Fibroblast of lung (primary cell): ENCODE results near the gene SHROOM4. TPM values are rescaled to one million over a fixed set of nuclear protein-coding genes. Genes with fewer than 3 reads are reported as not detected.

ENCODE experiments used
- DNase-seq, 2 donors: peaks; one replicate each; pipeline versions ENCODE4 v3.0.0 to v3.0.0-alpha.2; 2010; ENCODE audit warnings: low read depth in 2 of 2
- H2AFZ ChIP-seq: 2 replicates; pipeline ENCODE4 v1.5.1; 2012; ENCODE audit warnings: low read length, control low read depth, inconsistent platforms
- H3K27ac ChIP-seq: 2 replicates; pipeline ENCODE4 v1.5.1; 2011; ENCODE audit warnings: low read length, control low read depth; ENCODE audit not compliant: insufficient read depth
- H3K27me3 ChIP-seq: 2 replicates; pipeline ENCODE4 v1.5.1; 2011; ENCODE audit warnings: mild to moderate bottlenecking, low read length; ENCODE audit not compliant: control insufficient read depth, insufficient read depth
- H3K36me3 ChIP-seq: 2 replicates; pipeline ENCODE4 v1.5.1; 2011; ENCODE audit warnings: low read length; ENCODE audit not compliant: control insufficient read depth, insufficient read depth
- H3K4me1 ChIP-seq: 2 replicates; pipeline ENCODE4 v1.5.1; 2011; ENCODE audit warnings: low read length; ENCODE audit not compliant: control insufficient read depth, insufficient read depth; ENCODE audit errors: extremely low read depth
- H3K4me2 ChIP-seq: 2 replicates; pipeline ENCODE4 v1.5.1; 2011; ENCODE audit warnings: low read length, control low read depth; ENCODE audit not compliant: insufficient read depth; ENCODE audit errors: extremely low read depth
- H3K4me3 ChIP-seq, 4 experiments: fragments of 200-600 bp in 1 of 4; sonication (generic) in 1 of 4; replicated peaks in 1 of 4; 2 replicates each; pipeline ENCODE4 v1.5.1; 2011 to 2016; ENCODE audit warnings: low read length in 4 of 4, low read depth in 3 of 4, mild to moderate bottlenecking in 3 of 4, control low read depth in 2 of 4, inconsistent platforms in 1 of 4, mixed read lengths in 1 of 4; ENCODE audit not compliant: insufficient read depth in 1 of 4; ENCODE audit errors: control extremely low read depth in 1 of 4
- H3K79me2 ChIP-seq: 2 replicates; pipeline ENCODE4 v1.5.1; 2012; ENCODE audit warnings: mild to moderate bottlenecking, low read length, inconsistent platforms; ENCODE audit not compliant: control insufficient read depth, insufficient read depth
- H3K9ac ChIP-seq: 2 replicates; pipeline ENCODE4 v1.5.1; 2011; ENCODE audit warnings: mild to moderate bottlenecking, low read length, control low read depth; ENCODE audit not compliant: insufficient read depth
- H3K9me3 ChIP-seq: 2 replicates; pipeline ENCODE4 v1.5.1; 2012; ENCODE audit warnings: low read depth, low read length; ENCODE audit not compliant: control insufficient read depth, insufficient read depth
- H4K20me1 ChIP-seq: 2 replicates; pipeline ENCODE4 v1.5.1; 2011; ENCODE audit warnings: low read length; ENCODE audit not compliant: control insufficient read depth, insufficient read depth; ENCODE audit errors: extremely low read depth
- EZH2 ChIP-seq: IDR thresholded peaks from 2 replicates; pipeline ENCODE4 v1.5.1; 2012; ENCODE audit warnings: low read length, control low read depth, mild to moderate bottlenecking; ENCODE audit errors: missing control alignments
- polyA plus RNA-seq, 2 donors: library from polyadenylated mRNA; depleted of rRNA in 1 of 2; stranded (reverse) in 1 of 2; unstranded in 1 of 2; fragments of >200 nt; gene quantifications; 2 replicates each; pipeline ENCODE4 v1.2.1, GENCODE V29; 2011 to 2012; ENCODE audit warnings: missing spikeins in 1 of 2
- total RNA-seq: library from RNA; depleted of rRNA; stranded (reverse); fragments of >200 nt; gene quantifications from 2 replicates; pipeline ENCODE4 v1.2.1, GENCODE V29; 2014
- TF ChIP-seq, protein P1 (sequence below), 2 donors: IDR thresholded peaks in 1 of 2; conservative IDR thresholded peaks in 1 of 2; 1 replicate in 1 of 2; 2 replicates in 1 of 2; pipeline ENCODE4 v1.5.1; 2011 to 2012; ENCODE audit warnings: low read length in 2 of 2, control low read depth in 1 of 2, inconsistent platforms in 1 of 2, low read depth in 1 of 2, mild to moderate bottlenecking in 1 of 2

The SHROOM4 gene
- total and polyA plus RNA-seq, 2 donors (not counting 1 experiment from before 2014, with no cell fraction given): 0.45 to 0.50 TPM

DNA sequence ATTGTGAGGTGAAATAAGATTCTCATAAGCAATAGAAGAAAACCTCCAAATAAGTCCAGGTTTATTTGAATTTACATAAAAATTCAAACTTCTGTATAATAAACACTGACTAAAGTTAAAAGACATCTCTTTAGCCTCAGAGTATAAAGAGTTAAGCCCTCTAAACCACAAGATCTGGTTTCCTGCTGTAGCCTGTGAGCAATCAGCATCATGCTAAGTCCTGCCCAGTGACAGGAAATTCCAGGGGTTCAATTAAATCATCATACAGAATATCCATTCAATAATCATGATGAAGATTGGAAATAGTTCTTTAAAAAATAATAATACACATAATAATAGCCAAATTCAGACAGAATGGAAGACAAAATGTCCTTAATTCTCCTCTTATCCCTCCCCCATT lies 204.2 kb downstream of the SHROOM4 start:
- H3K27ac ChIP-seq: no peak overlapping the region
- no peaks in the 10 kb centered on the region for H4K20me1 ChIP-seq
- DNase-seq: peak in 1 of 2 donors; percentile 38
- H3K4me1 ChIP-seq: no peaks in the 10 kb centered on the region
- no peaks in the 10 kb centered on the region for H3K36me3 ChIP-seq
- no peaks in the 10 kb centered on the region for H3K79me2 ChIP-seq
- no peak overlapping the region for H2AFZ ChIP-seq
- H3K9ac ChIP-seq: no peak overlapping the region
- no peaks in the 10 kb centered on the region for H3K27me3 ChIP-seq
- H3K4me2 ChIP-seq: no peak overlapping the region
- no peaks in the 10 kb centered on the region for H3K9me3 ChIP-seq
- TF ChIP-seq, protein P1, sequence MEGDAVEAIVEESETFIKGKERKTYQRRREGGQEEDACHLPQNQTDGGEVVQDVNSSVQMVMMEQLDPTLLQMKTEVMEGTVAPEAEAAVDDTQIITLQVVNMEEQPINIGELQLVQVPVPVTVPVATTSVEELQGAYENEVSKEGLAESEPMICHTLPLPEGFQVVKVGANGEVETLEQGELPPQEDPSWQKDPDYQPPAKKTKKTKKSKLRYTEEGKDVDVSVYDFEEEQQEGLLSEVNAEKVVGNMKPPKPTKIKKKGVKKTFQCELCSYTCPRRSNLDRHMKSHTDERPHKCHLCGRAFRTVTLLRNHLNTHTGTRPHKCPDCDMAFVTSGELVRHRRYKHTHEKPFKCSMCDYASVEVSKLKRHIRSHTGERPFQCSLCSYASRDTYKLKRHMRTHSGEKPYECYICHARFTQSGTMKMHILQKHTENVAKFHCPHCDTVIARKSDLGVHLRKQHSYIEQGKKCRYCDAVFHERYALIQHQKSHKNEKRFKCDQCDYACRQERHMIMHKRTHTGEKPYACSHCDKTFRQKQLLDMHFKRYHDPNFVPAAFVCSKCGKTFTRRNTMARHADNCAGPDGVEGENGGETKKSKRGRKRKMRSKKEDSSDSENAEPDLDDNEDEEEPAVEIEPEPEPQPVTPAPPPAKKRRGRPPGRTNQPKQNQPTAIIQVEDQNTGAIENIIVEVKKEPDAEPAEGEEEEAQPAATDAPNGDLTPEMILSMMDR (conservative IDR thresholded peaks at IDR 0.05 in 1 of 2, IDR thresholded peaks at IDR 0.05 in 1 of 2; ENCODE audit: low read depth in 1 of 2, low read length in 2 of 2): no peak
- no peak for TF ChIP-seq EZH2
- H3K4me3 ChIP-seq: no peak overlapping the region

DNA sequence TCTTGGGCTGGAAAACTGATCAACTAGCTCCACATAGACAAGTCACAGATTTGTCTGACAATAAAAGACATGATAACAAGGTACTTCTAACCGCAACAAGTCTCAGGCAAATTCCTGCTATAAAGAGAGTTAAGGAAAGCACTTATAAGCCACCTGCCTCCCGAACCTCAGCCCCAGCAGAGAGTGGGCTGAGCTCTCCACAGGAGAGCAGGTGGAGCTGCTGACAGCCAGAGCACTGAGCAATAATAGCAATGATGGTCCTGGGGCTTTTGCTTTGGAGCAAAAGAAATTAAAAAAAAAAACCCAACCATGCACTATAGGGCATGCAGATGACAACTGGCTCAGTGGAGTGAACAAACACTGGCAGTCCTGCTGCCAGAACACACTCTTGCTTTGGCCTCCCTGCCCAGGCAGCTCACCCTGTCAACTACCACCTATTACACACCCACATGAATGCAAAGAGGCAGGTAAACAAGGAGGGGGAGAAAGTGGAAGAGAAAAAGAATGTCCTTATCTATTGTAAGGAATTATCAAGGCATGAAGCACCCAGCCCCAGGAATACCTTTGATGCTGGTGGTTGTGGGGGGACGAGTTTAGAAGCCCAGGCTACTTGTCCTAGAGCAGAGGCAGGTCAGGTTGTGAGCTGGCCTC lies 207.6 kb downstream of the SHROOM4 start:
- no peaks in the 10 kb centered on the region for H4K20me1 ChIP-seq
- no peaks in the 10 kb centered on the region for H3K36me3 ChIP-seq
- no peak overlapping the region for H3K9ac ChIP-seq
- TF ChIP-seq, protein P1 (conservative IDR thresholded peaks at IDR 0.05 in 1 of 2, IDR thresholded peaks at IDR 0.05 in 1 of 2; ENCODE audit: low read depth in 1 of 2, low read length in 2 of 2): no peak
- no peak overlapping the region for H3K27ac ChIP-seq
- H3K27me3 ChIP-seq: no peaks in the 10 kb centered on the region
- H2AFZ ChIP-seq: no peak overlapping the region
- no peaks in the 10 kb centered on the region for H3K79me2 ChIP-seq
- no peaks in the 10 kb centered on the region for H3K4me1 ChIP-seq
- H3K9me3 ChIP-seq: no peaks in the 10 kb centered on the region
- DNase-seq: no peak
- no peak overlapping the region for H3K4me3 ChIP-seq
- H3K4me2 ChIP-seq: no peak overlapping the region

DNA sequence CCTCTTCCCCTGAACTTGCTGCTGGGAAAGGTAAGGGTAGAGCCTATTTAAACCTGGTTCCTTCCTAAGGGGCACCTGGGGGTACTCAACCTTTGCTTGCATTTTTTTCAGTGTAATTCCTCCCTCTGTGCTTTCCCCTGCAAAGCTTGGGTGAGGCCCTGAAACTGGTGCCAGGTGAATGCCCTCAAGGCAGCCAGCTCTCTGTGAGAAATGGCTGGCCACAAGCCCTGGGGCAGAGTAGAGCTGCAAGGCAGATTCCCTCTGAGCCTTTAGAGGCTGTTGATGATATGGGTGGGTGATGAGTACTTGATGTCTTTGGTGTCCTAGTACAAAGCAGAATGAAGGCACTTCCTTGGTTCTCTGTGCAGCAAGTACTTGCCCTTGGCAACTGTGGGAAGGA lies 217.9 kb downstream of the SHROOM4 start:
- H2AFZ ChIP-seq: no peak overlapping the region
- H3K27ac ChIP-seq: no peak overlapping the region
- no peaks in the 10 kb centered on the region for H4K20me1 ChIP-seq
- no peaks in the 10 kb centered on the region for H3K27me3 ChIP-seq
- no peaks in the 10 kb centered on the region for H3K4me1 ChIP-seq
- H3K4me3 ChIP-seq: no peak overlapping the region
- H3K9ac ChIP-seq: no peak overlapping the region
- H3K4me2 ChIP-seq: no peak overlapping the region
- no peaks in the 10 kb centered on the region for H3K36me3 ChIP-seq
- DNase-seq: no peak
- H3K79me2 ChIP-seq: no peaks in the 10 kb centered on the region
- TF ChIP-seq EZH2: no peak
- TF ChIP-seq, protein P1 (conservative IDR thresholded peaks at IDR 0.05 in 1 of 2, IDR thresholded peaks at IDR 0.05 in 1 of 2; ENCODE audit: low read depth in 1 of 2, low read length in 2 of 2): no peak
- H3K9me3 ChIP-seq: no peaks in the 10 kb centered on the region
